ENCODE measurements around the gene SCG3.

SCG3 gene

DNA sequence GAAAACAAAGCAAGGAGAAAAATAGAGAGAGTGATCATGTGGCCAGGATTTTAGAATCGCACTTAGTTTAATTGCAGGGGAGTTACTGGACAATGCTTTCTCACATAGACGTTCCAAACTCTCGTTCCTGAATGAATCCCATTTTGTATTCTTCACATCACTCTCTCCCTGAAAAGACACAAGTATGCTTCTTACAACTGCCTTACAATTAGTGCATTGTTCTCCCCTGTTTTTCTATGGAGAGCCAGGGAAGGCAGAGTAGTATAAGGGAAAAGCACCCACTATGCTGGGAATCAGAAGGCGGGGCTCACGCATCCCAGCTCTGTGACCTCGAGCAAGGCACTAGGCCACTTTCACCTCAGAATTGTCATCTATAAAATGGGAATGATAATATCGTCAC is 84.4 kb downstream of the SCG3 start:
- no peak for DNase-seq

DNA sequence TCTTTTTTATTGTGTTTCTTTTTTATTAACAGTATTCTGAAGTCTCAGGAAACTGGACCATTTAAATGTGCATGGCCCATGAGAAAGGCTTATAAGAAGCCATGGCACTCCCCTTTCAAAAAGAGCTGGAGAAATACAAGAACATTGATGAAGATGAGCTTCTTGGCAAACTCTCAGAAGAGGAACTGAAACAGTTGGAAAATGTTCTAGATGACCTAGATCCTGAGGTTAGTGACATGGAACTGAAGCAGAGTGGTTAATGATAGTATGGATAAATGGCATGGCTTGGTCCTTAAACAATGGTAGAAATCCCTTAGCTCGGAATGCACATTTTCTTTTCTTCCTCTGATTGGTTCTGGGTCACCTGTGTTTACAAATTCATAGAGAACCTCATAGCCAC is 85.0 kb downstream of the SCG3 start:
- no peak for DNase-seq

DNA sequence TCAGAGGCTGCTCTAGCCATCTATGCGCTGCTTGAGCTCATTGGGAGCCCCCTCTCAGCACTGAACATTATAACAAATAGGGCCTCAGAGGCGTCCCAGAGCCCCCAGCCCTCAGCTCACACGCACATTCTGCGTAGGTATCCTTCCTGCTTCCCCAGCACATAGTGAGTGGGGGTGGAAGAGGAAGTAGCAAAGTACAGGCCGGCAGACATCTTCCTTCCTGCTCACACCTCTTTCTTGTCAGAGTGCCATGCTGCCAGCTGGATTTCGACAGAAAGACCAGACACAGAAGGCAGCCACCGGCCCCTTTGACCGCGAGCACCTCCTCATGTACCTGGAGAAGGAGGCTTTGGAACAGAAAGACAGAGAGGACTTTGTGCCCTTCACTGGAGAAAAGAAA is 86.7 kb downstream of the SCG3 start:
- DNase-seq, result peak; percentile 20

All from GDM1 (cell line).